ENCODE data around the gene MACROD2.

MACROD2 gene

DNA sequence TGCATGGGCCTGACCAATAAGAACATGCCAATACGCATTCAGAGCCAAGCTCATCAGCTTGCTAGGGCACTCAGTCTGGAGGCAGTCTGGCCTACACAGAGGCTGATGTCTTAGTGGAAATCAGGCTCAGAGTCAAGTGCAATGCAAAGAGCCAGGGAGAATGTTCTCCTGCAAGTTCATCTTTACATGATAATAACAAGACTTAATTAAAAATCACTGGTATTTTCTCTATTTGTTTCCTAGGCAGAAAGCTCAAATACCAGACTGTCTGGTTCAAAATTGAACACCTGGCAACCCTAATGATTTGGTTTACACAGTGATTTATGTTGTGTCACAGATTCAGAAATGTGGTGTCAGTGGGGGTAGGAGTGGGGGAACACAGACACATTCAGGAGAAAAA, 1031.4 kb downstream of the MACROD2 start:
- DNase-seq: no peak

DNA sequence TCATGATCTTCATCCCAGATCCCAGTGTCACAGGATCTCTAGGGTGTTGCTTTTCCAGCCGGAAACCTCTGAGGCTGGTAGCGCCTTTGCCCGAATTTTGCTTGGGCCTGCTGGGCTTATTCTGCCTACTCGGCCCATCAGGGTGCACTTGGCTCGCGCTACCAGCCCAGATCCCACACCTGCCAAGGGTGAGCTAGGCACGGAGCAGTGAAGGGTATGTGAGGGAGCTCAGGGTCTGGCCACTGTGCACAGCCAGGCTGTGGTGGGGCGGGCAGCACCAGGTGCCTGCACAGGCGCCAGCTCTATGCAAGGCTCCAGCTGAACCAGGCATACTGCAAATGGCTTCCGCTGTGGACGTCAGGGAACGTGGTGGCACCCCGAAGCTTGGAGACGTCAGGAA, 1035.5 kb downstream of the MACROD2 start:
- no peak for DNase-seq

DNA sequence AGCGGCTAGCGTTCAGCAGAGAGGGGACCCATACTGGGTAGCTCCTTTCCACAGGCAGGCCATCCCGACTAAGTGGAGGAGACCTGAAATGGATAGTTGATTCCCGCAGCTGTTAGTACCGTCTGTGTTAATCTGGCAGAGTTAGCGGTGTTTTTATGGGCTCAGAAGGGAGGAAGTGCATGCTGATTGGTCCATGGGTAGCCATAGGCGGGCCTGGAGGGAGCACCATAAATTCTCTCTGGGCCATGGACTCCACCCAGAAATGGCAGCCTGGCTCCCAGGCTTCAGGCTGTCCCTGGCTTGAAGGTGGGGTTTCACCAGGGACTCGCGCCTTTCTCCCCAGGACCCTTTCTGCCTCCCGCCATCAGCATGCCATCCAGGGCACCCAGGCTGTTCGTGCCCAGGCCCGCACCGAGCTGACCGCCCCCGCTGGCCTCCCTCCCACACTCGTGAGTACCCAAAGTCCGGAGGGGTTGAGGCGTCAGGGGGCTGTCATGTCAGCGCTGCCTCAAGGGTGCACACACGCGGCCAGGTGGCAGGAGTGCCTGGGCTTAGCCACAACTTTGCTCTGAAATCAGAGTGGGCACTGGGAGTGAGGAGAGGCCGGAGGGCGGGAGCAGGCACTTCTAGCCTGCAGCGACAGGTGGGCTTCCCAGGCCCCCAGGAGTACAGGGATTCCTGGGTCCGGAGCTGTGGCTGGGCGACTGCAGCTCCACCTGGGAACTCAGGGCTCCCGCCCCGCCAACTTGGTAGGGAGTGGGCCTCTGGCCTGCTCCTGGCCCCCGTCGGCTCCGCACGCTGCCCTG, 1036.4 kb downstream of the MACROD2 start:
- DNase-seq: no peak

DNA sequence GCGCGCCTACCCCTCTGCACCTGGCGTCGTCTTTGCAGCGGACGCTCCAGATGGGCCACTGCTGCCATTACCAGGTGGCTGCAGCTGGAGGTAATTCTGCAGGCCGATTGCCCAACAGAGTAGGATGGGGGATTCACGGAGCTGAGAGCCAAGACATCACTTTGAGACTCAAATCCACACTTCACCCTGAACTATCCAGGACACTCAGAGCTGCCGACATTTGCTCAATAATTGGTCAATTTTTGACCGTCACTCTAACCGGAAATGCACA, 1037.0 kb downstream of the MACROD2 start:
- no peak for DNase-seq

DNA sequence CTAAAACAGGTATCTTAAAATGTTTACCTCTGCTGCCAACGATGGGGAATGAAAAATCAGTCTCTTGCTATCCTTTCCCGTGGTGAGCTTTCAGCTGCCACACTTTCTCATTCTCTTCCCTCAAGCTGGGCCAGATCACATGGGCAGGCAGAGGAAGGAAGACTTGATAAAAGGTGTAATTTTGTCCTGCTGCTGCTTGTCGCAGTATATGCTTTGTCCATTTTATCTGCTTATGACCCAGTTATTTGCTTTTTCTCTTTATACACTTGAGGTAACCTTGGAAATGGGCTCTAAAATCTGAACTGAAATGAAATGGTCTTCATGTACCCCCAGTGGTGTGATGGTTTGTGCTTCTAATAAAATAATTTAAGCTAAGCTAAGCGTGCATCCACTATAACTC, 1038.0 kb downstream of the MACROD2 start:
- no peak for DNase-seq

DNA sequence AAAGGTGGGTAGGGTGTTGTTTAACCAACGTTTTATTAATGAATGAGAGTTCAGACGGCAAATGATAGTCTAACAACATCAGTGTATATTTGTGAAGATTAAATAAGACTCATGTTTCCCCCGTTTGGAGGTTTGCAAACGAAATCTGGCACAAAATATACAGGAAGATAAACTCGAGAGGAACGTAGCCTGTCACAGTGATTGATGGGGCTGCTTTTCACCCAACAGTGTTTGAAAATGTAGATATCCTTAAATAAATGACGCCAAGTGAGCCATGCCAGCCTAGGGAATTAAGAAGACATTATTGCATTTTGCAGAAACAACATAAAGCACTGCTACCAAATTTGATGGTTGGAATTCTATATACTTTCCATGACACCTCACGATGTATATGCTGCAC, 1038.6 kb downstream of the MACROD2 start:
- DNase-seq: no peak

DNA sequence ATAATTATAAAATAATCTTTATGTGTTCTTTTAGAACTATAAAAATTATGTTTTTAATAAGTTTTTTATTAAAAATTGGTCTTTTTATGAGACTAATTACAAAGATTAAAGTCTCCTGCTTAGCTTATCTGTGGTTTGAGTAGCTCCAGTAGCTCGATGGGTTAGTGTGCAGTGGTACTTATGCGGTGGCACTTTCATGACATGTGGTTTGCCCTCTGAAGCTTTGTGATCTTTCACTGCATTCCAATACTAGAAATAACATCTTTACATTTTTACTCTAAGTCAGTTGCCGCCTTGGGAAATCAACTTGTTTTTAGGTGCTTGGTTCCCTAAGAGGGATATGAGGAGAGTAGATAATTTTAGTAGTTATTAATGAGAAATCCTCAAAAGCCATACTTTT, 1041.6 kb downstream of the MACROD2 start:
- no peak for DNase-seq

DNA sequence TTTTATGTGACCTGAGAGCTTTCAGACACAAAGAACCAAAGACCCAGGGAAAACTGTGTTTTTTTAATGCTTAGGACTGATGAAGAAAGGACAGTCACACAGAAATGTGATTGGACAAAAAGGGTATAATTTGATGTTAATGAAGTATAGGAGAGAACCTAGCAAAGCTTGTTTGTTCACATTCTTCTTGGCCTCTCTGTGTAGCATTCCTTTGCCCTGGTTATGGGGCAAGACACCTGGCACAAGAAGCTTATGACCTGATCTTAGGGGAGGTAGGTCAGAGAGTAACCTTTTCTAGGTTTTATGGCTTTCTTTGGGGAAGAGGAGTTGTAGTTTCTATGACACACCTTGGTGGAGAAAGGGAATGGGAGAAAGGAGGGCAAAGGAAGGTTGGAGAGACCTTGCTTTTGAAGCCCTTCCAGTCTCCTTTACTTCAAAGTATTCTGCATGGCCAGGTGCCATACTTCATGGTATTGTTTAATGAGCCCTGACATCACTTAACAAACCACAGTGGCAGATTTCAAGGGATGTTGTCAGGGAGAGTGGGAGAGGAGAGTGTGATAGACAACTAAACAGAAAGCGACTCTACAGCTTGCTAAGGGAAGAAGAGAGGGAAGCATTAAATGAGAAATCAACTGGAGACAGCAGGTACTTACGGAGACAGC, 1043.9 kb downstream of the MACROD2 start:
- no peak for DNase-seq

DNA sequence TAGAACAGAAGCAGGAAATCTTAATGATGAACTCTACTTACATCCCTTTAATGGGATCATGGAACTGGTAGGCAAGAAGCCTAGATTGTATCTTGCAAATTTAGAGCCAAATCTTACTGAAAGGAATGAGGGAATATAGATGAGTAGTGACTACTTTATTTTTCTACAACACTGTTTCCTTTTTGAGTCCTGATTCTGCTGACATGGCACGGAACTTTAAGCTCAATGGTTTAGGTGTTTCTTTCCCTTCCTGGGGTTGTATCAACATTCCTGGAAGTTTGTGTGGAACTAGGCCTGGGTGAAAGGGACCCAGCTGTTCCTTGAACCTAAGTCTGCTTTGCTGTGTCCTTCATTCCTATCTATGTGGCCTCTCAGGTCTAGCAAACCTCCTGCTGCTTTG, 1047.4 kb downstream of the MACROD2 start:
- no peak for DNase-seq

DNA sequence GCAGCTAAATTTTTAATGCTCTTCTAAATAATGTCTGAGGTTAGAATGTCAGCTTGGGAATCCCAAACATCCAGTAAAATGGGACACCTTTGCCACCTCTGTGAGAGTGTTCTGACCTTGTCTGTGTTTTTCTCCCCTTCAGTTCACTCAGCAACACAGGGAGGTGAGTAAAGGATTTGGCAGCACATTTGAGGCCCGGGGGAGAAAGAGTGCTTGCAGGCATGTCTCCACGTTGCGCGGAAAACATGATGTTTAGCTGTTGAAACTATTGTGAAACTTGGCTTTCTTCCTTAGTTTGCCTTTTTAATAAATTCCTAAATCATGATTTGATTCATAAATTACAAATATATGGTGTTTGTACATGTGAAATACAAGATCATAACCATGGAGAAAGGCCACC, 1049.9 kb downstream of the MACROD2 start:
- no peak for DNase-seq

DNA sequence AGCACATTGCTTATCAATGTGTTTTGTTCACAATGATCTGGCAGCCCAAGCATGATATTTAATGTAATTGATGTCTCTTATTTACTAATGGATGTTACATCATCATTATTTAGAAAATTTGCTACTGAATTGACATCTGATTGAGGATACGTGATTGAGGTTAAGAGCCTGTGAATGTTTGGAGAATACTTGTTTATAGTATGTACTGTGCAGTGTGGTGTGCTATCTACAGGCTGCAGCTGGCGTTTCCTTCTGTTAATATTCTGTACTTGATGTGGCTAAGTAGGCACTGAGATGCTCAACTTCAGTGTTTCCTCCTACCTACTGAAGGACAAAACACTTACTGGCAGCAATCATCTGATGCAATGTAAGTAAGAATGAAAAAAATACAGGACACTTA, 1051.7 kb downstream of the MACROD2 start:
- DNase-seq: no peak

DNA sequence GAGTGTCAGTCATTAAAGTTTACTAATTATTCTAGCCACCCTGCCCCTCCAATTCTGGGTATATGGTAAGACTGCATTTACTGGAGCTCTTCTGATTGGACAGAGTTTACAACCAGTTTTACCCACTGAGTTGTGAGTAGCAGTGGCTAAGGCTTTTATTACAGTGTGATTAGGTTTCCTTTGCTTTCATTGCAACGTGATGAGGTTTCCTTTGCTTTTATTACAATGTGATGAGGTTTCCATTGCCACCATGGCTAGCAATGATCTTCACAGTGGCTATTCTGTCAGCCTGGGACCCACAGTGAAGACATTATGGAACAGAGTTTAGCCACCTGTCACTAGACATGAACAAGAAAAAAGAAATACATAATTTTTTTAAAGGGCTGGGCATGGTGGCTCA, 1052.3 kb downstream of the MACROD2 start:
- DNase-seq: no peak

DNA sequence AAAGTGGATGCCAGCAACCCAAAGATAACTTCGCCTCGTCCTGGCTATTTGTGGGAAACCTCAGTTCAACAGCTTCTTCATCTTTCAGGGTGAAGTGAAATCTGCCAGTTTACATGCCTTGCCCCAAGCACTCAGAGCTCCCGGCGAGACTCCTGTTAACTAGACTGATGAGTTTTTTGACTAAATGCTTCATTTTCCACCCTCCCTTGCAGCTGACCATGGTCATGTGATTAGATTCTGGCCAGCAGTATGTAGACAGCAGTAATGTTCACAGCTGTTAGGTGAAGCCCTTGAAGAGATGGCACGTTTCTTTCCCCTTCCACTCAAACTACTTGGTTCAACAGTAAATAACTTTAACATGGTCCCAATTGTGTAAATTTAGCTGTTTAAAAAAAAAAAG, 1060.9 kb downstream of the MACROD2 start:
- no peak for DNase-seq

DNA sequence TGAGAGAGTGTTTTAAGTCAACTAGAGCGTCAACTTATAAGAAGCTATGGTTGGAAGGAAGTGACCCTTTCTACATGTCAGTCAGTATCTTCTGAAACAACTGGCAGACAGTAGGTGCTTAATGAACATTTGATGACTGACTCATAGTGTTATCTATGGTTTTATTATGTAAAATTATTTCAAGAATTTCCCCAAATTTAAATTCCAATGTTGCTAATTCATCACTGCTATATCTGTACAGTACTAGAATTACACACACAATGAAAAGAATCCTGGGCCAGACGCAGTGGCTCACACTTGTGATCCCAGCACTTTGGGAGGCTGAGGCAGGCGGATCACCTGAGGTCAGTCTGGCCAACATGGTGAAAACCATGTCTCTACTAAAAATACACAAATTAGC, 1063.5 kb downstream of the MACROD2 start:
- no peak for DNase-seq

DNA sequence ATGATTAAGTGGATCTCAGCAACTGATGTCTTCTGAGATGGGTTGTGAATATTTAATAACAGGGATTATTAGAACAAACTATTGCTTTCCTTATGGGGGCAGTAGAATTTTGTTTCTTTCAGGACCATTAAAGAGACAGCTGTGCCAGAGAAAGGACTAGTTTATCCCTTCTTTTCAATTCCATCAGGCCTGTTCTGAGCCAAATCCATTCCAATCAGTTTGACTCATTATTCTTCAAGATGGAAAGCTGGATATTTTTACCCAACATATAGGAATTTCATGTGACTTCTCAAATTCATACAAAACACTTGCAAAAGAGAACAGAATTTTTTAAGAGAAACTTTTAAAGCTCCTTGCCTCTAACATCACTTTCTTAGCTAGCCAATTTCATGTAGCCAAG, 1064.1 kb downstream of the MACROD2 start:
- DNase-seq: no peak

DNA sequence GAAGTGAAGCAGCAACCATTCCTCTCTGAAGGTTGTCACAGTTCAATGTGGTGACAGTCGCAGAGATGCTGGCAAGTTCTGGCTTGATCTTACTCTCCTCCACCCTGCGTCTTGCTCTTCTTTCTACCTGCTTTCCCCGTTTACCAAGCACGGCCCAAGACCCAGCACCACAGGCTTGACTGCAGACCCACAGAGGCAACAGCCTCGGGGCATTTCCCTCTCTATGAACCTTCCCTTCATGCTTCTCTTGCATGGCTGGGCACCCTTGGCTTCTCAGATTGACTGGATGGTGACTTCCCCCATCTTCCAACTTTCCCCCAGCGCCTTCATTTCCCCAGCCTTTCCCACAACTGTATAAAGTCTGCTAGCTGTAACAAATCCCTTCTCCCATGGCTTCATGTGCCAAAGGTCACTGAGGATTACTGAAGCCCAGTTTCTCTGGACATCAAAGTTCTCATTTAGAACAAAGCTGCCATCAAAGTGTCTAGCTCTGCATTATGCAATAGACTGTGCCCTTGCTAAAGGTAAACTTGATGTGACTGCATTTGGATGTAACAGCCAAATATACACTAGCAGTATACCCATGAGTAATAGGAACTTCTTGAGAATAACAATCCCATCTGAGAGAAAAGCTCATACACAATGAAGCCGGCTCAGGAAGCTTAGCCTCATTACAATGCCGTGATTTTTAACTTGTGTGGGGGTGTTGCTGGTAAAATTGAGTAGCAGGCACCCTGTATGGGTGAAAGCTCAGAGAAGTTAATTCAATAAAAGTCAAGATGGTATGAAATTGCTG, 1065.1 kb downstream of the MACROD2 start:
- no peak for DNase-seq

DNA sequence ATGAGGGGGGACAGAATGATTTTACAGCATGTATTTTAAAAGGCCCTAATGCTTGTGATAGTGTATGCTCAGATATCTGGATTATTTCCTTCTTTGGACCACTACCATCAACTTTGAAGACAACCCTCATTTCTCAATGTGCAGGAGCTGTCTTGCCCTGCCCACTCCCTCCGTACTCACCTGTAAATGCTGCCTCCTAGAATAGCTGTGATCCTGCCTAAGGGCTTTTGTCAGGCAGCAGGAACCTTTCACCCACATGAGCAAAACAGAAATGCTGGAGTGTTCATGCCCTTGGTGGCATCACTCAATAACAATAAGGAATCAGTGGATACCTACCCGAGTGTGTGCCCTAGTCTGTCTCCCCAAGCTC, 1065.7 kb downstream of the MACROD2 start:
- no peak for DNase-seq

DNA sequence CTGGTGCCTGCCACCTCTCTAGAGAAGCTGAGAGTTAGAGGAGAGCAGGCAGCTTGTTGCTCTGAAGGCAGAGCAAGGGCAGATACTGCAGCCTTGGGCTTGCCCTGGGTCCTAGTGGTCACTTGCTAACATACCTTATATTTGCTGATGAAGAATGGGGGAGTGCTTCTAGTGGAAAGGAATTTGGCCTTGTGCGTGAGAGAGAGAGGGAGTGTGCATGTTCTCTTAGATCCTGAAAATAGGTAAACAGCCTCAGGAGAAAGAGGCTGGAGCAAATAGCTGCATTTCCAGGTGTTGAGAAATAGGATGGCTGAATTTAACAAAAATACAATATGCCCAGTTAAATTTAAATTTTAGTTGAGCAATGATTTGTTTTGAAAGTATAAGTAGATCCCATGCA, 1066.6 kb downstream of the MACROD2 start:
- DNase-seq: no peak

DNA sequence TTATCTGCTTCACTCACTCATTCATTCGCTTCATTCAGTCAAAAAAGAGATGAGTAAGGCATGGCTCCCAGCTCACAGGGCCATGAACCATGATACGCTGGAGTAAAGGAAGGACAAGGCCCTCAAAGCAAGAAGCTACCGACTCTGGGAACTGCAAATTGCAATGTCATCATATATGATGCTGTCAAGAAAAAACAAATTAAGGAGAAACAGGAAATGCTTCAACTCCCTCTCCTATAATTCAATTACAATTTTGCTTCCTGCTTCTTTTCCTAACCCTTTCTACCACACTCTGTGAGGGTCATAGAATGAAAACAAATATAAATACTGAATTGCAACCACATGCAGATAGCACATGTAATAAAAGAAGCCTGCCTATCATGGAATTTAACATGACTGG, 1067.8 kb downstream of the MACROD2 start:
- no peak for DNase-seq

DNA sequence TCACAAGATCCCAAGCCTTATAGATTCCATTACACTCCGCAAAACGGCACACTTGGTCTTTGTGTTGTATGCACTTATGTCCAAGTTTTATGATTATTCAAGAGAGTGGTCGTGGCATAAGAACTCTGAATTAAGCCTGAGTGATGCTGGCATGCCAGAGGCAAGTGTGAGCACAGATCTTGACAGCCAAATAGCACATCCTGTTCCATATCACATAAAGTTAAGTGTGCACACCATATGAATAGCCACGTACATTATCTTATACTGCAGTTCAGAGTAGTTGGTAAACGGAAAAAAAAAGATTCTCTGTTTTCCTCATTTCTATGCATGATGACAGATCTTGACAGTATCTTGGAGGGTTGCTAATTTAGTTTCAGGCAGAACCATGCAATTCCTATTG, 1069.4 kb downstream of the MACROD2 start:
- no peak for DNase-seq

DNA sequence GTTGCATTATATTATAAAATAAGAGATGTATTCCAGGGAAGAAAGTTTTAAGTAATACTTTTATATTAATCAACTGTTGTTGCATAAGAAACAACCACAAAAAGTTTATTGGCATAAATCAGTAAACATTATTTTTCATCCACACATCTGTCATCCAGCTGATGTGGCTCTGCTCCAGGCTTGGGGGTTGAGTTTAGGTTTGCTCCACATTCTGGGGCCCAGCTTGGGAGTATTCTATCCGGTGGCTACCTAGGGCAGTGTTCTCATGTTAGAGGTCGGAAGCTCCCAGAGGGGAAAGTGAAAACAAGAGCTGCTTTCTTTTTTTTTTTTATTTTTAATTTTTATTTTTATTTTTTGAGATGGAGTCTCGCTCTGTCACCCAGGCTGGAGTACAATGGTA, 1070.5 kb downstream of the MACROD2 start:
- no peak for DNase-seq

DNA sequence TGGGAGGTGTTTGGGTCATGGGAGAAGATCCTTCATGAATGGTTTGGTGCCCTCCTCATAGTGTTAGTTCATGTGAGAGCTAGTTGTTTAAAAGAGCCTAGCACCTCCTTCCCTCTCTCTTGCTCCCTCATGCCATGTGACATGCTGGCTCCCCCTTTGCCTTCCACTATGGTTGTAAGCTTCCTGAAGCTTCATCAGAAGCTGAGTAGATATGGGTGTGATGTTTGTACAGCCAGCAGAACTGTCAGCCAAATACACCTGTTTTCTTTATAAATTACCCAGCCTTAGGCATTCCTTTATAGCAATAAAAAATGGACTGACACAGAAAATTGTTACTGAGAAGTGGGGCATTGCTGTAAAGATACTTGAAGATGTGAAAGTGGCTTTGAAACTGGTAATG, 1073.2 kb downstream of the MACROD2 start:
- no peak for DNase-seq

DNA sequence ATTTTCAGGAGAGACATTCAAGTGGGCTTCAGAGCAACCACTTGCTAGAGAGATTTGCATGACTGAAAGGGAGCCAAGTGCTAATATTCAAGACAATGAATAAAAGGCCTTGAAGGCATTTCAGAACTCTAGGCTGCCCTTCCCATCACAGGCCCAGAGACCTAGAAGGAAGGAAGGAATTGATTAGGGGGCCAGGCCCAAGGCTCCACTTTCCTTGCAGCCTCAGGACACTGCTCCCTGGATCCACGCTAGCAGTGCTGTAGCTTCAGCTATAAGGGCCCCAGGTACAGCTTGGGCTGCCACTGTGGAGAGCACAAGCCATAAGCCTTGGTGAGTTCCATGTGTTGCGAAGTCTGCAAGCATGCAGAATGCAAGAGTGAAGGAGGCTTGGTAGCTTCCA, 1074.0 kb downstream of the MACROD2 start:
- DNase-seq: no peak
